GM08714 (cell line): Measurements from ENCODE around the gene MTIF2.
"Not testable (repeated sequence)": the region's sequence is repeated elsewhere in the genome, so short reads cannot be mapped to it uniquely, and the experiment has no call there.

Experiments used
- H3K4me3 ChIP-seq: fragments of 200-500 bp; sonication (Bioruptor generic); 2 replicates; pipeline ENCODE4 v1.5.1; 2014; ENCODE audit warnings: mild to moderate bottlenecking, low read length, inconsistent platforms
- ZNF274 ChIP-seq: IDR thresholded peaks from 2 replicates; pipeline ENCODE4 v1.6.1; 2012; ENCODE audit warnings: mild to moderate bottlenecking, low read depth, low read length

MTIF2 gene

GRCh38 chr2:55269645-55269990 is 587 bp upstream of the MTIF2 start:
- peak overlapping the region; percentile 86 for H3K4me3 ChIP-seq
- TF ChIP-seq ZNF274: no peak

GRCh38 chr2:55268288-55268906 is 634 bp downstream of the MTIF2 start:
- no peak for TF ChIP-seq ZNF274
- H3K4me3 ChIP-seq: peak overlapping the region; percentile 86

- H3K4me3 ChIP-seq: not testable (repeated sequence)
These were observed 9.4 kb downstream of the MTIF2 start for GRCh38 chr2:55259586-55259985.

DNA sequence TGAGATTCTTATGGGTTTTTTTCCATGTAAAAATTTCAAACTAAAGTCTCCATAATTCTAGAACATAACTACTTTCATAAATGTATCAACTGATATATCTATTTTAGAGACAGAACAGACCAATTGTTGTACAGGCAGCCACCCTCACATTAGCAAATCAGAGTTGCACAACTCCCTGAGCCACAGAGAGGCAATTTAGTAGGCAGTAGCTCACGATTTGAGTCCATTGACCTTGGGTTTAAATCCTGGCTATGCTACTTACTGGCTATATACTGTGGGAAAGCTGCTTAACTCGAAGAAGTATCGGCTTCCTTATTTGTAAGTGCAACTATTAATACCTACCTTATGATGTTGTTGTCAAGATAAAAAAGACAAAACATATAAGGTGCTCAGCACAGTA is 16.2 kb downstream of the MTIF2 start:
- TF ChIP-seq ZNF274: no peak
- no peak overlapping the region for H3K4me3 ChIP-seq

GRCh38 chr2:55247025-55247424 is 22.0 kb downstream of the MTIF2 start:
- no peak overlapping the region for H3K4me3 ChIP-seq
- TF ChIP-seq ZNF274: no peak

DNA sequence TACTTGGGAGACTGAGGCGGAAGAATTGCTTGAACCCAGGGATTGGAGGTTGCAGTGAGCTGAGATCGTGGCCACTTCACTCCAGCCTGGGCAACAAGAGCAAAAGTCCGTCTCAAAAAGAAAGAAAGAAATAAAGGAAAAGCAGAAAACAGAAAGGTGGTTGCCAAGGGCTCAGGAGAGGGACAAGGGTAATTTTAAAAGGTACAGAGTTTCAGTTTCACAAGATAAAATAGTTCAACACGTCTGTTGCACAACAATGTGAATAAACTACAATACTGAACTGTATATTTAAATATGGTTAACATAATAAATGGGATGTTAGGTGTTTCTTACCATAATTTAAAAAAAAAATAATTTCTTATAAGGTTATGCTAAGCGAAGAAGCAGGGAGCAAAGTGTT is 23.6 kb downstream of the MTIF2 start:
- no peak for TF ChIP-seq ZNF274

GRCh38 chr2:55242617-55243016 is 26.4 kb downstream of the MTIF2 start:
- TF ChIP-seq ZNF274: no peak
- H3K4me3 ChIP-seq: no peak overlapping the region

More for the DNA sequence above, 23.6 kb downstream of the MTIF2 start:
- H3K4me3 ChIP-seq: no peak overlapping the region

DNA sequence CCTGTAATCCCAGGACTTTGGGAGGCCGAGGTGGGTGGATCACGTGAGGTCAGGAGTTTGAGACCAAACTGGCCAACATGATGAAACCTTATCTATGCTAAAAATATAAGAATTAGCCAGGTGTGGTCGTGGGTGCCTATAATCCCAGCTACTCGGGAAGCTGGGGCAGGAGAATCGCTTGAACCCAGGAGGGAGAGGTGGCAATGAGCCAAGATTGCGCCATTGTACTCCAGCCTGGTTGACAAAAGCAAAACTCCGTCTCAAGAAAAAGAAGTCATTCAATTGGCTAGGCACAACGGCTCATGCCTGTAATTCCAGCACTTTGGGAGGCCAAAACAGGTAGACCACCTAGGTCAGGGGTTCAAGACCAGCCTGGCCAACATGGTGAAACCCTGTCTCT is 27.4 kb downstream of the MTIF2 start:
- H3K4me3 ChIP-seq: not testable (repeated sequence)

DNA sequence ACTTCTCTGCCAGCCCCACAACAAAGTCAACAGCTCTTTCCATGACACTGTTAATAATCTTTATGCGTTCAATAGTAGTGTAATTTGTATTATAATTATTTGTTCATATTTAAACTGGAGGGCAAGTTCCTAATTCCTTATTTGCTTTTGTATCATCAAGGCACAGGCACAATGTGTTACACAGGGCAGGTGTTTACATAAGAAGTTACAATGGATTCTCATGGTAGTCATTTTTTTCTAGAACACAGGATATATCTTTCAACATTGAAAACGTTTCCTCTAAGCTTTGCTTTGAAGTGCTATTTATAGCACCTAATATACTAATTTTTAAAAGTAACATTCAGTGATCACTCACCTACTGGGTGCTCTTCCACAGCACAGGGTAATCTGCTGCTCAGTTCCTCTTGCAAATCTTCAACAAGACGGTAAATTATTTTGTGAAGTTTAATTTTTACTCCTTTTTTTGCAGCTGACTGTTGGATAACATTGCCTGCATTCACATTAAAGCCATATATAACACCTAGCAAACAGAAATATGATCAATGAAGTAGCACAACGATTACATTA is 29.3 kb downstream of the MTIF2 start:
- no peak for TF ChIP-seq ZNF274
- no peak overlapping the region for H3K4me3 ChIP-seq

DNA sequence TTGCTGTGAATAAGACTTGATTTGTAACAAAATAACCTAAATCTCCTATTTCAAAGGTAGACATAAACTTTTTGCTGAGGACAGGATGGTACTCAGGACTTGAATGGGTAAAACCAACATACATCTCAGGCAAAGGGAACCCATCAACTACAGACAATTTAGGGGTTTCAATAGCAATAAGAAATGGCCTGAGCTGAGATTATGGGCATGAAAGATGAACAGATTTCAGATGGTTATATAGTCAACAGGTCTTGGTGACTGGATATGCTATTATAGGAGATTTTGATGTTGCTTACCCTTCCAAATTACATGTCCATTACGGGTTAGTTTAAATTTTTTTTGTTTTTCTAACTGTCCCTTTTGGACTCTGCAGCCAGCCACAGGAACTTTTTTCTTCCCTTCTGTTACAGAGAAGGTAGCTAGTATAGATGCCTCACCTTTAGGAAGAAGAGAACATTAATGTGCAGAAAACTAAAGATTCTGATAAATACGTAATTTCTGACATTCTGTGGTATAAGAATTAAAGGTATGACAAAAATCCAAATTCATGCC is 32.0 kb downstream of the MTIF2 start:
- no peak for TF ChIP-seq ZNF274
- H3K4me3 ChIP-seq: no peak overlapping the region

DNA sequence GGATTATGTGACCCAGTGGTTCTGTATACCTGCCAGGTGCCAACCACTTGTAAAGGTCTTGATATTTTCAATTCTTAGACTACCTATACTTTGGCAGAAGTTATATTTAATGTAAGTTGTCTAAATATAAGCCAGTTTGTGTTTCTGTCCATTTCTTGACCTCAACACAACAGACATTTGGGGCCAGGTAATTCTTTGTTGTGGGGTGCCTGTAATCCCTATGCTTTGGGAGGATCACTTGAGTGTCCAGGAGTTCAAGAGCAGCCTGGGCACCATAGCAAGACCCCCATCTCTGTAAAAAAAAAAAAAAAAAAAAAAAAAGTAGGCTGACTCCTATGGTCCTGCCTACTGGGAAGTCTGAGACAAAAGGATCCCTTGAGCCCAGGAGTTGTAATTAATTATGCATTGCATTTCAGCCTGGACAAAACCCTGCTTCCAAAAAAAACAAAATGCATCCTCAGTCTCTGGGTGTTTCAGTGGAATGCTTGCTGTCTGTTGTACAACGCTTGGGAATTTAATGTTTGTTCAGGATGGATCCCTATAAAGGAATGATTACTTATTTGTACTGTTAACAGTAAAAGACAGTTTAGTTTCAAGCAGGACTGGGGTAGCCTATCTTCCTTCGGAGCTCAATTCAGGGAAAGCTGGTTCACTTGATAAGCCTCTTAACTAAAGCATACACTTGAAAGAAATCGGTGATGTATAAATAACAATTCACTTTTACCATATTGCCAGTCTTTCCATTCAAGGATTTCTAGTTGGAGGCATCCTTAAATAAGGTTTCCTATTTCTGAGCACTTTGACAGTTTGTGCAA is 33.1 kb downstream of the MTIF2 start:
- TF ChIP-seq ZNF274: no peak
- H3K4me3 ChIP-seq: no peak overlapping the region

- no peak for TF ChIP-seq ZNF274
- peak overlapping the region; percentile 74 for H3K4me3 ChIP-seq
These were observed 35.4 kb downstream of the MTIF2 start for GRCh38 chr2:55233658-55233940.

DNA sequence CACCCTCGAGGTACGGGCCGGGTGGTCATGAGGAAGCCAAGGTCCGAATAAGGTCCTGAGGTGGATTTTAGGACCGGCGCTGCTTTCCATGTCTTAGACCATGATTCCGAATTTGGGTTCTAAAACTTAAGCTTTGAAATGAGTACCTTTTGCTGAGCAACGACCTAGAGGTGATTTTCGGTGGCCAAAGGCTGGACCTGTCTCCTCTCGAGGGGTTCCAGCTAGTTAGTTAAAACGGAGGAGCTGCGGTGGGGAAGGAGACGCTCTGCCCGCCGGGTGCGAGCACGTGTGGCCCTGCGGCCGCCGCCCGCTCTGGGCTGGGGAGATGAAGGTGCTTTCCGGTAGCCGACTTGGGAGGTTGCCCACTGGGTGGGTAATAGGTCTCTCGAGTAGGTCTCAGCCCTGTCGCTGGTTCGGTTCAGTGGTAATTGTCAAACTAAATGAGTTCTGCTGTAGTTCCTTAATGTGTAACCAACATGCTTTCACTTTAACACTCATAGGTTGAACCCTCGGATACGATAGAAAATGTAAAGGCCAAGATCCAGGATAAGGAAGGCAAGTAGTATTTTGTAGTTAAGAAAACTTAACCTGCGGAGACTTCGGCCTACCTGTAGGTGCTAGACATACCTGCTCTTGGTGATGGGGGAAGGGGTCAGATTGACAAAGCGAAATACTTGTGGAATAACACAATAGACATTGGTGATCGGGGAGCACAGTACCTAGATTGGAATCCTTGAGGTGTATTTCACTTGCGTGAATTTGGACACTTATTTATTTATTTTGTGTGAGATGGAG is 36.0 kb downstream of the MTIF2 start:
- H3K4me3 ChIP-seq: peak overlapping the region; percentile 74

DNA sequence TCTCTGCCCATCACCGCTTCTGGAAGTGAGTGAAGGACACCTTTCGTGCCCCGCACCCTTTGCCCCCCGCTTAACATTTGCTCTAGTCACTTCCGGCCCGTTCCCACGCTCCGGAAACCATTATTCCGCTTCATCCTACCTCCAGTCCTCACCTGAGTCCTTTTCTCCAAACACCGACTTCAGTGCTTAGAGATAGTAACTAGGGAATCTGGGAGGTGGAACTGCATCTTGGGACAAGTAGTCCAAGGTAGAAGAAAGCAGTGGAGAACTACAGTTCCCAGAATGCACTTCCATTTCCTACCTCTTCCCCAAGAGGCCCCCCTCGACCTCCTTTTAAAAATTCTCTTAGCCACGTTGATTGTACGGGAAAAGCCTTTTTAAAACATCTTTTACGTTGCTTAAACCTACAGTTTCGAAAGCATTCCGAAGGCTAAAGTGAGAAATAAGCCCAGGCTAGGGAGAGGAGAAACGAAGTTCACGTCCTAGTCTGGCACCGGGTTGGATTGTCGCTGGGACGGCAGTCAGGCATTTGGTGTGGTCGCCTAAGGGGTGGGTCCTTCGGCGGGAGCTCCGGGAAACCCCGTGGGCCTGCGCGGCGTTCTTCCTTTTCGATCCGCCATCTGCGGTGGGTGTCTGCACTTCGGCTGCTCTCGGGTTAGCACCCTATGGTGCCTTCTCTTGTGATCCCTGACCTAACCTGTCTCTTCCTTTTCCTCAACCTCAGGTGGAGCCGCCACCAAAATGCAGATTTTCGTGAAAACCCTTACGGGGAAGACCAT is 36.8 kb downstream of the MTIF2 start, which contains the start of the genes CLHC1 and RPS27A:
TSS of gene CLHC1 (minus strand) at position 210 of the 779 bp plus-strand sequence. CDS start 9,882 bp downstream, outside the sequence.
TSS of gene RPS27A (plus strand) at position 605 of the 779 bp plus-strand sequence. CDS start at position 742, 137 bp downstream.
- no peak for TF ChIP-seq ZNF274
- H3K4me3 ChIP-seq: peak within 1 kb of the TSS; percentile 74

More for the DNA sequence above, 36.0 kb downstream of the MTIF2 start:
- no peak for TF ChIP-seq ZNF274
